GM12878 (cell line): ENCODE measurements around the gene ARHGEF10L. TPM values are rescaled to one million over a fixed set of nuclear protein-coding genes. Genes with fewer than 3 reads are reported as not detected.

Source experiments
- ATAC-seq: fragments of 200-7000 bp; cut with Tn5 transposase; 3 replicates; pipeline ENCODE4 v1.9.1; 2020; ENCODE audit warnings: mild to moderate bottlenecking, moderate library complexity
- BruUV-seq: library from RNA; stranded (reverse); fragments of 400-500 nt; replicated peaks from 2 replicates; lab custom pipeline; 2021; lab: Mats Ljungman, UMichigan
- CTCF ChIA-PET: fragments of 300-600 bp; sonication (Branson Sonifier 250); formaldehyde crosslinking; extraction: SDS; loops from one replicate; lab custom pipeline; 2021; ENCODE audit warnings: inconsistent platforms; lab: Yijun Ruan, JAX
- POLR2A ChIA-PET: fragments of 350-600 bp; formaldehyde crosslinking; extraction: SDS; loops from one replicate; lab custom pipeline; 2021; ENCODE audit warnings: inconsistent platforms; lab: Charles Lee
- RAD21 ChIA-PET: fragments of 300-600 bp; sonication (Branson Sonifier 250); formaldehyde crosslinking; loops from one replicate; lab custom pipeline; 2023; ENCODE audit warnings: antibody characterized with exemption; ENCODE audit not compliant: unreplicated experiment; lab: Charles Lee
- SMC1A ChIA-PET: fragments of 300-600 bp; sonication (Branson Sonifier 250); formaldehyde crosslinking; loops from one replicate; lab custom pipeline; 2023; ENCODE audit not compliant: unreplicated experiment, uncharacterized antibody; lab: Charles Lee
- DNase-seq: peaks from one replicate; pipeline ENCODE4 v3.0.0-alpha.2; 2011; ENCODE audit warnings: low read depth, low spot score
- FAIRE-seq: peaks from 3 replicates; lab custom pipeline; 2011; peaks lifted over from hg19 to GRCh38; lab: Jason Lieb, UNC
- H2AFZ ChIP-seq: 2 replicates; pipeline ENCODE4 v1.6.0; 2011; ENCODE audit warnings: low read depth, low read length, control low read depth; ENCODE audit not compliant: control insufficient read depth
- H3K27ac ChIP-seq: 2 replicates; pipeline ENCODE4 v1.5.1; 2011; ENCODE audit warnings: control low read depth; ENCODE audit not compliant: control insufficient read depth, insufficient read depth
- H3K27me3 ChIP-seq, 2 experiments: replicated peaks in 1 of 2; 2 replicates each; pipeline versions ENCODE4 v1.6.0 to v1.6.1; 2011; ENCODE audit warnings: low read length in 1 of 2; ENCODE audit not compliant: control insufficient read depth in 2 of 2, insufficient read depth in 2 of 2
- H3K36me3 ChIP-seq, 2 experiments: 2 replicates each; pipeline ENCODE4 v1.5.1; 2011; ENCODE audit warnings: low read length in 1 of 2; ENCODE audit not compliant: control insufficient read depth in 2 of 2, insufficient read depth in 2 of 2
- H3K4me1 ChIP-seq: 2 replicates; pipeline ENCODE4 v1.6.1; 2011; ENCODE audit warnings: mild to moderate bottlenecking, low read length, moderate library complexity, mixed read lengths; ENCODE audit not compliant: control insufficient read depth, insufficient read depth
- H3K4me2 ChIP-seq: 2 replicates; pipeline ENCODE4 v1.6.0; 2011; ENCODE audit warnings: control low read depth; ENCODE audit not compliant: control insufficient read depth, insufficient read depth
- H3K4me3 ChIP-seq: fragments of 200-600 bp; sonication (generic); 2 replicates; pipeline ENCODE4 v1.5.1; 2016
- H3K79me2 ChIP-seq: 2 replicates; pipeline ENCODE4 v1.6.0; 2011; ENCODE audit warnings: low read length; ENCODE audit not compliant: control insufficient read depth, insufficient read depth
- H3K9ac ChIP-seq: 2 replicates; pipeline ENCODE4 v1.8.0; 2011; ENCODE audit warnings: low read length, control low read depth, mixed read lengths; ENCODE audit not compliant: control insufficient read depth, insufficient read depth
- H3K9me3 ChIP-seq: replicated peaks from 3 replicates; pipeline ENCODE4 v1.5.1; 2011; ENCODE audit warnings: mild to moderate bottlenecking, low read length; ENCODE audit not compliant: control insufficient read depth, insufficient read depth
- H4K20me1 ChIP-seq: 2 replicates; pipeline ENCODE4 v1.6.0; 2011; ENCODE audit not compliant: control insufficient read depth, insufficient read depth
- ATF2 ChIP-seq: IDR thresholded peaks from 2 replicates; pipeline ENCODE4 v1.6.1; 2012; ENCODE audit warnings: low read length, inconsistent platforms
- ATF7 ChIP-seq: fragments of 450-650 bp; IDR thresholded peaks from 2 replicates; pipeline ENCODE4 v1.6.1; 2016; ENCODE audit warnings: low read depth, mild to moderate bottlenecking
- CEBPZ ChIP-seq: fragments of 150-350 bp; IDR thresholded peaks from 2 replicates; pipeline ENCODE4 v1.6.1; 2016; ENCODE audit warnings: low read depth, low read length
- IKZF1 ChIP-seq: fragments of 450-650 bp; conservative IDR thresholded peaks from 2 replicates; pipeline ENCODE4 v1.6.1; 2017; ENCODE audit warnings: antibody characterized with exemption, mild to moderate bottlenecking
- IKZF2 ChIP-seq, 2 experiments: fragments of 450-650 bp; IDR thresholded peaks; 2 replicates each; pipeline ENCODE4 v1.6.1; 2017; ENCODE audit warnings: mild to moderate bottlenecking in 2 of 2, moderate library complexity in 2 of 2
- JUND ChIP-seq: IDR thresholded peaks from 2 replicates; pipeline ENCODE4 v1.6.1; 2012; ENCODE audit warnings: low read depth, mild to moderate bottlenecking, low read length, improper control_type of control experiment, moderate library complexity
- PAX5 ChIP-seq: IDR thresholded peaks from 2 replicates; pipeline ENCODE4 v1.6.1; 2011; ENCODE audit warnings: low read depth, low read length, borderline replicate concordance
- POLR2AphosphoS5 ChIP-seq: IDR thresholded peaks from 2 replicates; pipeline ENCODE4 v1.6.1; 2011; ENCODE audit warnings: mild to moderate bottlenecking, low read length, inconsistent platforms
- SIN3A ChIP-seq: IDR thresholded peaks from 2 replicates; pipeline ENCODE4 v1.6.1; 2012; ENCODE audit warnings: low read depth, low read length, improper control_type of control experiment
- SMAD5 ChIP-seq: IDR thresholded peaks from 2 replicates; pipeline ENCODE4 v1.6.1; 2016; ENCODE audit warnings: antibody characterized with exemption, low read depth
- SP1 ChIP-seq: IDR thresholded peaks from one replicate; pipeline ENCODE4 v1.6.1; 2011; ENCODE audit warnings: low read depth, low read length
- SUZ12 ChIP-seq: fragments of 200-600 bp; sonication (generic); IDR thresholded peaks from one replicate; pipeline ENCODE4 v1.6.1; 2018; ENCODE audit warnings: antibody characterized with exemption, mild to moderate bottlenecking; ENCODE audit not compliant: unreplicated experiment
- TCF12 ChIP-seq: IDR thresholded peaks from 2 replicates; pipeline ENCODE4 v1.6.1; 2011; ENCODE audit warnings: low read depth, mild to moderate bottlenecking, low read length
- ZBTB4 ChIP-seq: fragments of 450-650 bp; formaldehyde crosslinking; IDR thresholded peaks from 2 replicates; pipeline ENCODE4 v1.4.0; 2022; ENCODE audit warnings: mild to moderate bottlenecking, moderate library complexity
- ZNF622 ChIP-seq: fragments of 450-650 bp; IDR thresholded peaks from 2 replicates; pipeline ENCODE4 v1.6.1; 2017; ENCODE audit warnings: mild to moderate bottlenecking, inconsistent platforms
- WGBS: methylation state at CpG from one replicate; pipeline ENCODE4 v1.1.6; 2016; ENCODE audit warnings: low lambda C conversion rate; ENCODE audit not compliant: insufficient replicate concordance, insufficient coverage; ENCODE audit errors: missing lambda C conversion rate; 5-methylcytosine and 5-hydroxymethylcytosine counted together
- in situ Hi-C: fragments of 300-500 bp; cut with MboI; formaldehyde crosslinking; loops from 9 replicates; pipeline ENCODE4 v1.14.3; 2018; ENCODE audit warnings: mixed read lengths
- intact Hi-C: fragments of 100-400 bp; cut with micrococcal nuclease; formaldehyde crosslinking; loops from one replicate; pipeline ENCODE4 v1.14.2; 2022; ENCODE audit not compliant: unreplicated experiment
- polyA plus RNA-seq, 11 experiments: library from polyadenylated mRNA; depleted of rRNA in 4 of 11; unstranded in 6 of 11; stranded (reverse) in 5 of 11; fragments of >200 nt; fragmentation: Nextera tagmentation in 4 of 11; fragmentation: Illumina TruSeq in 1 of 11; extraction: Ambion mirVana in 4 of 11; extraction: Trizol in 1 of 11; gene quantifications; 1 replicate in 1 of 11; 2 replicates in 10 of 11; pipeline versions ENCODE4 v1.2.1 to v1.2.3, GENCODE V29; 2011 to 2016; ENCODE audit warnings: inconsistent platforms in 2 of 11, missing spikeins in 2 of 11, low read depth in 1 of 11
- total RNA-seq, 4 experiments: library from RNA; depleted of rRNA in 3 of 4; stranded (reverse); fragments of >200 nt in 3 of 4; fragmentation: Illumina TruSeq in 1 of 4; extraction: Trizol in 1 of 4; gene quantifications; 2 replicates each; pipeline versions ENCODE4 v1.2.1 to v1.2.3, GENCODE V29; 2013 to 2021

The ARHGEF10L gene
- total and polyA plus RNA-seq, 10 of the 15 experiments (the other 5 are each of a cell fraction or from before 2014, with no cell fraction given): 0.05 to 0.94 (median 0.28) TPM; not detected in 2

GRCh38 chr1:17600321-17600720 lies 60.8 kb downstream of the ARHGEF10L start (continued):
- TF ChIP-seq ZNF622: no peak

- Histone ChIP-seq H3K27ac (no peak overlapping the region), H3K4me2 (no peak overlapping the region), H3K4me1 (no peaks in the 10 kb centered on the region), H3K4me3 (no peak overlapping the region), H4K20me1 (no peaks in the 10 kb centered on the region), H3K36me3 (no peaks in the 10 kb centered on the region), H3K79me2 (no peaks in the 10 kb centered on the region), H3K9ac (no peak overlapping the region), H3K9me3 (no peaks in the 10 kb centered on the region), H3K27me3 (peaks cover 0 to 4% of the 10 kb centered on the region in 2 experiments; a peak in 3 of 4 replicates), H2AFZ (no peak overlapping the region)
- intact Hi-C loops: no loop called here
- ATAC-seq (peak; percentile 47; the same call in 2 of the 3 replicates), FAIRE-seq (no peak), DNase-seq (no peak)
- ChIA-PET CTCF (interaction anchor here (0.6 to 1.3 kb wide), 5 partner anchors 26 to 107 kb away, joined by 3 read pairs; no protein-coding TSS in a partner anchor), POLR2A (no interaction called here), RAD21 (no interaction called here), SMC1A (interaction anchor here (0.8 to 1.5 kb wide), 2 partner anchors 99 kb away, joined by 3 to 10 read pairs; no protein-coding TSS in a partner anchor)
- WGBS: 50% methylated on average over 17 of the region's 17 CpGs
- no TSS peak for BruUV-seq
- in situ Hi-C loops: loop anchor here (10.0 kb wide), 1 partner anchor 97 kb away; no protein-coding TSS in a partner anchor
- no peak for TF ChIP-seq CEBPZ
- no peak for TF ChIP-seq JUND
- no peak for TF ChIP-seq ATF7
- TF ChIP-seq PAX5: no peak
- TF ChIP-seq SMAD5: no peak
- no peak for TF ChIP-seq POLR2AphosphoS5
- no peak for TF ChIP-seq SUZ12
- no peak for TF ChIP-seq SIN3A
- TF ChIP-seq IKZF1: no peak
- no peak for TF ChIP-seq IKZF2 (IDR thresholded peaks at IDR 0.05)
- no peak for TF ChIP-seq ZBTB4 (CRISPR knock-in tag)
- no peak for TF ChIP-seq TCF12
- TF ChIP-seq SP1: no peak
- no peak for TF ChIP-seq ATF2
Measured at GRCh38 chr1:17601643-17602382, 62.3 kb downstream of the ARHGEF10L start.
